SKM-1 (cell line): Measurements from ENCODE around the gene BRD7.

Experiments
- DNase-seq: peaks from one replicate; lab custom pipeline; 2025; ENCODE audit not compliant: unreplicated experiment; lab: John Stamatoyannopoulos, UW

The BRD7 gene

DNA sequence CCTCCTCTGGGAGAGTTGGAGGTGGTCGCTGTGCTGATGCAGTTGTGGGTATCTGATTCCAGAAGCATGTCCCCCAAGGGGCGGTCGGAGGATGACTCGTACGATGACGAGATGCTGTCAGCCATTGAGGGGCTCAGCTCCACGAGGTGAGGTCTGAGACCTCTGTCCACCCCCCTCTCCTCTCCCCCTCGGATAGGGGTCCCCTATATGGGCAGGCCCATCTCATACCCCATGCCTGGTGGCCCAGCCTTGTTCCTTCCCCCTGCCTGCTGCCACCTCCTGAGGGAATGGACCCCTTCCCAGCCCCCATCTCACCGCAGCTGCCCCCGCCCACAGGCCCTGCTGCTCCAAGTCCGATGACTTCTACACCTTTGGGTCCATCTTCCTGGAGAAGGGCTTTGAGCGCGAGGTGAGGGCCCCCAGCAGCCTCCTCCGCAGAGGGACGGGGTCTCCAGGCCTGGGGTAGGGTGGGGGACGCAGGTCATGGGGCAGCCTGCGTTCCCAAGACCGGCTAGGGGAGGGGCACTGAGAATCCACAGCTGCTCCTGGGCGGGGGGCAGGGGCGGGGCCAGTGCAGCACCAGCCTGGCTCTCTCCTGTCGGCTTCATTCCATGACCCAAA lies 63.2 kb downstream of the BRD7 start:
- no peak for DNase-seq

DNA sequence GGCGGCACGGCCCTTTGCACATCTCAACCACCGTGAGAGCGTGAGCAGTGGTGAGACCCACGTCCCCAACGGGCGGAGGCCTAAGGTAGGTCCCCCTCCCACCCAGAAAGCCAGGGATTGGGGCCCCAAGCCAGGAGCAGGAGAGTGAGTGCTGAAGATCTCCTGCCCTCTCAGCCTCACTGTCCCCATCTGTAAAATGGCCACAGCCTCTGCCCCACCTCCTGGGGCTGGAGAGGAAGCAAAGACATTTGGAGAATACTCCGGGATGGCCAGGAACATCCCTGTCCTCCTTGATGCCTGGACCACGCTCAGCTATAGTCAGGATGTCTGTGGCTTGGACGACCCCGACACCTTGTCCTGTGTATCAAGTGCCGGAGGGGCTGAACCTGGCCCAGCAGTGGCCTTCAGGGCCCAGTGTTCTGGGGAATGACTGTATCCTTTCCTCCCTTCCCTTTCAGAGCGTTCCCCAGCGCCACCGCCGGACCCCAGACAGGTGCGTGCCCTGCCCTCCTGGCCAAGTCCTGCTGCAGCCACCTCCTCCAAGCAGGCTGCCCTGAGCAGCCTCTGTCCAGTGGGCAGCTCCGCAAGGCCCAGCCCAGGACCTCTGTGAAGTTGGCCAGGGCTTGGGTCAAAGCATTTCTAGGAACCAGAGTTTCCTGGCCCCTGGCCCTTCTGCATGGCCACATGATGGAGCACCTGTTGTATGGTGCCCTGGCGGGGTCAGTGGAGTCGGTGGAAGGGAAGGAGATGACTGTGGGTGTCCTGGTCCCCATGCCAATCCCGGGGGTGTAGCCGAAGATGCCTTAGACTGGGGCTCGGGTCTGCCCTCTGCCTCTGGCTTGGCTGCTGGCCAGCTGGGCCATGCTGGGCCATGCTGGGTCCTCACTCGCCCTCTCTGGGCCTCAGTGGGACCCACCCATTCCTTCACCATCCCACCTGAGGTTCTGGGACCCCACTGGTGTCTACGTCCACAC lies 64.0 kb downstream of the BRD7 start:
- DNase-seq = no peak

DNA sequence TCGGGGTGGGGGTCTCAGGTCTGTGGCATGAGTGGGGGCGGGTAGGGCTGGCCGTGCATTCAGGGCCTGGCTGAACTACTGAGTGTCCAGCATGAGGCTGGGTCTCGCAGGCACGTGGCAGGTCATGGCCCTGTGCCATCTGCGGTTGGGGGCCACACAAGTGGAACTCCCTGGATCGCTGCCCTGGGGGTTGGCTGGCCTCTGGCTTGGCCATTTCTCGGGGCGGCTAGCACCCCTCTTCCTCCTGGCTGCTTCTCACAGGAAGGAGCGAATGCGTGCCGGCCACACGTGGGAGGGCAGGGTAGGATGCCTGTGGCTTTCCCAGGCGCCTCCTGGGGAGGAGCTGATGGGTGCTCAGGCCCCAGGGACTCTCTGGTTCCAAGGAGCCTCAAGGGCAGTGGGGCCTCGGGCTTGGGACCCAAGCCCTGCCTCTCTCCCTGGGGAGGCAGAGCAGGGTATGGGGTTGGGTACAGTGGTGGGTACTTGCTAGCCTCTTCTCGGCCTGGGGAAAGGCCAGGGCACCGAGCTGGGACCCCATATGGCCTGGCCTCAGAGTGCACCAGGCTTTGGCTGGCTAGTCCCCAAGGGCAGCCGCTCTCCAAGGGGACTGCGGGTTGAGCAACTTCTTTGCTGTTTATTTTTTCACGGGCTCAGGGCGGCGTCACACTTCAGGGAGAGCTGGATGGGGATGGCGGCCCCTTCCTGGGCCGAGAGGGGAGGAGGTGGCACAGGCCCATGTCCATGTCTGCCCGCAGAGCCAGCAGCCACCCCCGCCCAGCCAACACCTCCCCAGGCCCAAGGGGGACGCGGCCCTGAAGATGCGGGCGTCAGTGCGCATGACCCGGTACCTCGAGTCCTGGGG lies 65.0 kb downstream of the BRD7 start:
- DNase-seq = no peak

DNA sequence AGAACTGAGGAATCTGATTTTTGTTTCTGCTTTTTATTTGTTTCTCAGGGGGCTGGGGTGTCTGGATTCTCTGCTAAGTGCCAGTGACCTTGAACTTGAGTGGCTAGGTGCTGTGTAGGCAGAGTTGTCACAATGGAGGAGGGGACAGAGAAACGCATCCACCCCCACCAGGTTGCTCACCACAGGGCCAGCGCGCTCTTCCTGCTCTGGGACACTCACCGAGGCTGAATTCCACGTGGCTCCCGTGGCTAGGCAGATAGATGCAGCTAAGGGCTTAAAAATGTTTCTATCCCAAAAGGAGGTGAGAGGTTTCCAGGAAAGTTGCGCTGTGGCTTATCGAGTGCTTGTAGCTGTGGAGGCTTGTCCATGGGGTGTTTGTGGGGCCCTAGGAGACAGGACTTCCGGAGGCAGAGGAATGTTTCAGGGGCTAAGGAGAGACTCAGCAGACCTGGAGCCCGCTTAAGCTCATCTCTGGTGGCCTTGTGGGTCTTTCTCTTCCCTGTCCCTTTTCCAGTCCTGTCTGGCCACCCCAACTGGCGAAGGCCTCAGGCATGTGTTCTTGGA lies 65.7 kb downstream of the BRD7 start:
- DNase-seq = no peak

DNA sequence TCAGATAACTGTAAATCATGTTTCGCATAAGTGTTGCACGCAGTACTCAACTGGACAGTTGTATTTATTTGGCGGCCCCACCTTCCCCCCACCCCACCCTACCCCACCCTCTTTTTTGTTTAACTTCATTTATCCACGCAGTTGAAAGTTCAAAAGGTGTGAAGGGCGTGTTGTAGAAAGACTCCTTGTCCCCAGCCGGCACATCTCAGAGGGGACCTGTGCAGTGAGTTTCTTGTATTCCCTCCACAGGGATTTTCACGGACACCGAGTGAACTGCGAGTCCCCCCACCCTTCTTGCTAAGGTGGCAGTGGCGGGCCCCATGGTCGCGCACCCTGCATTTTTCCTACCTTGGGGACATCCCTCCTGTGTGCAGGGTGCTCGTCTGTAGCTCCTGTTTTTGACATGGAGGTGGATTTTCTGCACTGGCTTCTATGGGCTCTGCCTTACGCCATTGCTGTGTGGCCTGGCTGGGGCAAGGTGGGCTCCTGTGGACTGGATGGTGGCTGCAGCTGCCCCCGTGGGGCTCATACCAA lies 66.2 kb downstream of the BRD7 start:
- no peak for DNase-seq

DNA sequence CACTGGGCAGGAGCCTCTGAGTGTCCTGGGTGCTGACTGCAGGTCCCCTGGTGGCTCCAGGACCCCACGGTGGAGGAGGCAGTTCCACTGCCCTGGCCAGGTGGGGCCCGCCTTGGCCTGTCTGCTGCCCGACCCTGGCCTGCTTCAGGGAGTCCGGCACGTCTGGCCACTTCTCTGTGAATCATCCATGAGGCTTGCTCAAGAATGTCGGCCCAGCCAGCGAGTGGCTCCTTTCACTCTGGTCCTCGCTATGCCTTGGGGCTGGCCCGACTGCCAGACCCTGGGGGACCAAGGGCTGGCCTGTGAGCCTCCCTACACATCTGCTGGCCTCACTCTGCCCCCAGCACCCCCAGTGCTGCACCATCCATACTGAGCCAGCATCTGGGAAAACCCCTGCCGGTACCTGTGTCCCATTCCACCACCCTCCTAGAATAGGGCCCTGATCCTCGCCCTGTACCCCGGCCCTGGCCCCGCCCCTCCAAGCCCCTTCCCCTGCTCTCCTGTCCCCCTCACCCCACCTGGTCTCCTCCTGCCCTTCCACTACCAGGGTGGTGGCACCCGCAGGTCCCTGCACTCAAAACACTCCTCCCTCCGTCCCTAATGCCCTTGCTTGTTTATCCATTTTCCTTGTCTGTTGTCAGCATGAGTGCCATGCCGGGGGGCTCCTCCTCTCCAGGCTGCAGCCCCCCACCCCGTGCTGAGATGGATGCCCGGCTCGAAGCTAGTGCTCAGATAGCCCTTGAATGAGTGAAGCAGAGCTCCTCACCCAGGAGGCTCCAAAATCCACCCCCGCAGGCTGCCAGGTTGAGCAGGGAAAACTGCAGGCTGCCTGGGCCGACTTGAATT lies 66.9 kb downstream of the BRD7 start:
- no peak for DNase-seq

DNA sequence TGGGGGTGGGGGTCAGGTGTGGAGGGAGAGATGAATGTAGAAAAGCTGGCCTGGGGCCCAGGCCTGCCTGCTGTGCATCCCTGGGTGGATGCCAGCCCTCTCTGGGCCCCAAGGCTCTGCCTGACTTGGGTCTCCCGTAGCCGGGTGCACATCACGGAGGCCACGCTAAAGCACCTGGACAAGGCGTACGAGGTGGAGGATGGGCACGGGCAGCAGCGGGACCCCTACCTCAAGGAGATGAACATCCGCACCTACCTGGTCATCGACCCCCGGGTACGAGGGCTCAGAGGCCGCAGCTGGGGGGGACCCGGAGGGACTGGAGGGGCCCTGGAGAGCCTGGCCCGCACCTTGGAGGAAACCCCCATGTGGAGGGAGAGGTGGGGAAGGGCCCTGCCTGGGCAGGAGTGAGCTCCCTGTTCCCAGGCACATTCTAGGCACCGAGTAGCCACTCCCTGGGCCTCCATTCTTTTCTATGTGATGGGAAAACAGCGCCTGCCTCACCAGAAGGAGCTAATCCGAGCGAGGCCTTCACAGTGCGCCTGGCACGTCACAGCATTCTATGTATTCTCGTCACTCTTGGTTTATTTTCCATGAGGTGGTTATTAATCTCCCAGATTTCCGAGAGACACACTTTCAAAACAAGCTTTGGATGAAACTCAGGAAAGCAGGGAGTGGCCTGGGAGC lies 67.7 kb downstream of the BRD7 start:
- no peak for DNase-seq

DNA sequence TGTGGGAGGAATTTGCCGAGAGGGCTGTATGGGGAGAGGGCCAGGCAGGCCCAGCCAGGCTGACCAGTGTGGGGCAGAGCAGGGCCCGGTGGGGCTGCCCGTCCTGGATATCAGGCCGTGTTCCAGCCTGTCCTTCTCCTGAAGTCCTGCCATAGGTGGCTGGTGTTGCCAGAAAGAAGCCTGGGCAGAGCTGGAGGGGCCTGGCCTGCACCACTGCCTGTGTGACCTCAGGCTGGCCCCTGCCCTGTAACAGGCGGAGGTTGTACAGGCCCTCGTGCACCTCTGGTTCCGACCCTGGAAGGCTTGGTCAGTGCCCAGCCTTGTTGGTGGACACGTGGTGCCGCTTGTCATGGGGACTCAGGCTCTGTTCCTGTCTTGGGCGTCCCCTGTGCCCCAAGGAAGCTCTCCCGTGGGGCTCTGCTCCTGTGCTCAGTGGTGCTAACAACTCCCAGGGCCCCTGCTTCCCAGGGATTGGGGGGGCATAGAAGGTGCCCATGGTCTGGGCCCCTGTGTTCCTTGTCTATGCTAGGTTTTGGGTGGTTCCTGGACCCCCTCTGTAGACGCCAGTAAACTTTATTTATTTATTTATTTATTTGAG lies 69.2 kb downstream of the BRD7 start:
- no peak for DNase-seq

DNA sequence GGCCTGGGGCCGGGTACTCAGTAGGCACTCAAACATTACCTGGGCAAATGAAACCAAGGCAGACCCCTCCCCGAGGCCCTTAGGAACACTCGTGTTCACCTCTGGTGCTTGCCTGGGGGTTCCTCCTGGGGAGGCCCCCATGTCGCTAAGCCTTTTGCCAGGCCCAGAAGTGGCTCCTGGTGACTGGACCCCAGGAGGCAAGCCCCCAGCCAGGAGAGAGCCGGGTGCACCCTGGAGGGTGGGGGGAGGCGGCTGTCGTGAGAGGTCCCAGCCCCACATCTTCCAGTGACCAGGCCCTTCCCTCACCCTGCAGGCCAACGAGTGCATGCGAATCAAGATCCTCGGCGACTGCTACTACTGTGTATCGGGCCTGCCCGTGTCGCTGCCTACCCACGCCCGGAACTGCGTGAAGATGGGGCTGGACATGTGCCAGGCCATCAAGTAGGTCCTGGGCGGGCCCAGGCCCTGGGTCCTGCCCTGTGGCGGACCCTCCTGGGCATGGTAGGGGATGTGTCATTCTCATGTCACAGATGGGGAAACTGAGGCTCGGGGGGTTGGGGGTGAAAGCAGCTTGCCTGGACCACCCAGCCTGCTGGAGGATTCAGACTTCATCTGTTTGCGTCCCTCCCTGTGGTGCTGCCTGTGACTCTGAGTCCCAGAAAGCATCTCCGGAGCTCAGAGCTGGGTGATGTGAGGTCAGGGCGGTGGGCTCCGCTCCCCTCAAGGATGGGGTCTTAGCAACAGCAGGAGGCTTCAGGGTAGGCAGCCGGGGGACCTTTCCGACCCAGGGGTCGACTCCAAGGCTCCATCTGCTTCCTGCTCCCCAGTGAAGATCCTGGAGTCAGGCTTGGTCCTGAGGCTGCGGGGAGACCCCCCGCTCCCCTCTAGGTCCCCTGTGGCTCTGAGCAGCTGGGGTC lies 69.9 kb downstream of the BRD7 start:
- DNase-seq = no peak

DNA sequence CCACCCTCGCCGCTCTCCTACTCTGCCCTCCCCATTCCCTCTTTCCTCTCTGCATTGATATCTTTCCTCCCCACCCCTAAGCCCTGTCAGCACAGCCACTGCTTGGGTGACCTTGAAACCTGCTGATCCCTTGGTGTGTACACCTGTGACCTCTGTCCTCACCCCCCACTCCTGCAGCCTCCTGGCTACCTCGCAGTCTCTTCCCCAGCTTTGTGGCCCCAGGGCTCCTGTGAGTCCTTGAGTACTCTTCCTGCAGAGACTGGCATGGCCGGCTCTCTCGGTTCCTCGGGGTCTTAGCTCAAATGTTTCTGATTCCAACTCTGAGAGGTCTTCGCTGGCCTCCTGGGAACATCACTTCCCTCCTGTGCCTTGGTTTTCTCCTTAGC lies 70.7 kb downstream of the BRD7 start:
- DNase-seq = no peak

DNA sequence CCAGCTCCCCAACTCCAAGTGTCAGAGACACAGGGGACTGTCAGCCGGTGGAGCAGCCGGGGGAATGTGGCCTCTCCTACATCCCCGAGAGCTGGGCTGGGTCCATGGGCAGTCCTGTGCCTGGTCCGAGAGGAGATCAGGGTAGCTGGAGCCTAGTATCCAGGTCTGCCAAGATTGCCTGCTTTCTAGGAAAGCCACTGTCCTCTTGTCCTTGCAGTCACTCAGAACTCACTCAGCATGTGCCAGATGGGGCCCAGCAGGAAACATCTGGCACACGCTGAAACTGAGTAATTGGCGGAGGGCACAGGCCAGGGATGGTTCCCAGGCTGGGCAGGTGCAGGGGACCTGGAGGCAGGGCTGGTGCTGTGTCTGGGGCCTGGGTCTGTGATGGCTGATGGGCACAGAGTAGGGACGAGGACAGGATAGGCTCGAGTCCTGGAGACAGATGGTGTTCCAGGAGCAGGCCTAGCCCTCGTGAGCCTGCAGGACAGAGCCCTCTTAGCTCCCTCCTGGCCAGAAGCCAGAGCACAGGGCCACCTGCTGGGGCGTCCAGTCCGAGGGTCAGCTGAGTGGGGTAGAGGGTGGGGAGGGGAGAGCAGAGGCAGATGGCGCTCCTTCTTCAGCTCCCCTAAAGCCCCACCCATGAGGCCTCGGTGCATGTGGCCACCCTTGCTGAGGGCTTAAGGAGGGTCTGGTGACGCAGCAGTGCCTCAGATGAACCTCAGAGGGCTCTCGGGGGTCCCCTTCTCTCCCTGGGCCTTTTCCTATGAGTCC lies 71.3 kb downstream of the BRD7 start:
- DNase-seq = no peak

DNA sequence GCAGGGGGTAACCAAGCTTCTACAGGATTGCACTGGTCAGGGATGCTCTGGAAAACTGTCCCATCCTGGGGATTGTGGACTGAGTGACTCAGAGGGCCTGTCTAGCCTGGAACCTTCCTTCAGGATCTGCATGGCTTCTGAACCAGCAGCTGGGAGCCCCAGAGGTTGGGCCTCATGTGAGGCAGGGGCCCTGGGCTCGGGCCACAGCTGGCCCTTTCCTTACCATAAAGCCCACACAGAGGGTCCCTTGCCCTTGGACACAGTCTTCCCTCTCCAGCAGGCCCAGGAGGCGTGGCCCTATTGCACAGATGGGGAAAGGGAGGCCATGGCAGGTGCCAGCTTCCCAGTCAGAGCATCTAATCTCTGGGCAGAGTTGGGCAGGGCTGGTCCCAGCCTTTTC lies 72.0 kb downstream of the BRD7 start:
- no peak for DNase-seq

DNA sequence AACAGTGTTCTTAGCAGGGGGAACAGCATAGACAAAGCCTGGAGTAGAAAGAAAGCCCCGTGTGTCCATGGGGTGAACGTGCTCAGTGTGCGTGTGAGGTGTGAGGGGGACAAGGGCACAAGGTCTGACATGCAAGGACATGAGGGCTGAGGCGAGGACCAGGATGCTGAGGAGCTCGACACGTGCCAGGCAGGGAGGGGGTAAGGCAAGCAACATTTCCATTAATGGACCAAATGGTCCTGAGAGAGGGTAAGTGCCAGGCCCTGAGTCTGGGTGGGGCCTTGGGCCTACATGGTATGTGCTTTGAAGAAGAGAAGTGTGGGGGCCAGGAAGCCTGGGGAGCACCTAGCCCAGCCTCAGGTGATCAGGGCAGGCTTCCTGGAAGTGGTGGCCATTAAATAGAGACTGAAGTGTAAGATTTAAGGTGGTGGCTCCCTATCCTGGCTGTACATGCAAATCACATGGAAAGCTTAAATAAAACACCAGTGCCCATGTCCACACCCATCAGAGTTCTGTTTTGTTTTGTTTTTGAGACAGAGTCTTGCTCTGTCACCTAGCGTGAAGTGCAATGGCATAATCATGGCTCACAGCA lies 73.2 kb downstream of the BRD7 start:
- DNase-seq = no peak

DNA sequence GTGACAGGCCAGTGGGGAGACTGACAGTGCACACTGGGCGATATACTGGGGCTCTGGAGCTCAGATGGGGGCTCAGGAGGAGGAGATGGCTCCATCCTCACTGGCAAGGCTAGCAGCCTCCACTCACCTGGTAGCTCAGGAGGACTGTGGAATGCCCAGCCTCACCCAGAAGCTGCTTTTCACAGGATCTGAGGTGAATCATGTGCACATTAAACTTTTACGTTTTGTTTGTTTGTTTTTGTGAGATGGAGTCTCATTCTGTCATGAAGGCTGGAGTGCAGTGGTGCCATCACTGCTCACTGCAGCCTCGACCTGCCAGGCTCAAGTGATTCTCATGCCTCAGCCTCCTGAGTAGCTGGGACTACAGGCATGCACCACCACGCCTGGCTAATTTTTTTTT lies 73.8 kb downstream of the BRD7 start:
- no peak for DNase-seq

DNA sequence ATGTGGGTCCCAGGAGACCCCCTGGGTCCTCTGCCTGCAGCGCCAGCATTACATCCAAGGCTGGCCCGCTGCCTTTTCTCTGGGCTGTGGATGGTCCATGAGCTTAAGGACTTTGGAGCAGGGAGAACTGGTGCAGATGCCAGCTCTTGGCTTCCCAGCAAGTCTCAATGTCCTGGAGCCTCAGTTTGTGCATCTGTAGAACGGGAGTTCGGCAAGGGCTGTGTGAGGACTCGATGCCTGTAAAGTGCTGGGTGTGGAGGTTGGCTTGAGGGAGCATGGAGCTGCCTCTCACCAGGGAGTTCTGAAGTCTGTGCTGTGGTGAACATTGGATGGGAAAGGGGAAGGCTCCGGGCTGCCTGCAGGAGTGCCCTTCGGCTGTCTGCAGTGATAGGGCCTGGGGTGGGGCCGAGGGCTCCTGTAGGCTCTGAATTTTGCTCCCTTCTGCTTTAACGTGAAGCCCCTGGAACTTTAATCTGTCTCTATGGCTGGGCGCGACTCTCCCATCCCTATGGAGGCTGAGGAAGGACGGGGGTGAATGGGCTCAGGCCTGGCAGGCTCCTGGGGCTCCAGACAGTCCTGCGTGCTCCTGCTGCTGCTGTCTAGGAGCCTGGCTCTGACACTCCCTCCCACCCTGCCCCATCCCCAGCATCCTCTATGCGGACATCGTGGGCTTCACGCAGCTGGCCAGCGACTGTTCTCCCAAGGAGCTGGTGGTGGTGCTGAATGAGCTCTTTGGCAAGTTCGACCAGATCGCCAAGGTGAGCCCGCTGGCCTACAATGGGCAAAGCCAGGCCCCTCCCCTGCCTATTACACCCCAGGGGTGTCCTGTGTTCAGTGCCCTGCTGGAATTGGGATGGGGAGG lies 74.6 kb downstream of the BRD7 start:
- DNase-seq = no peak
